ENCODE measurements around the gene OBSCN.
A peak's percentile ranks its signal among the peaks of the same experiment; 100 is the strongest.

Gene OBSCN

DNA sequence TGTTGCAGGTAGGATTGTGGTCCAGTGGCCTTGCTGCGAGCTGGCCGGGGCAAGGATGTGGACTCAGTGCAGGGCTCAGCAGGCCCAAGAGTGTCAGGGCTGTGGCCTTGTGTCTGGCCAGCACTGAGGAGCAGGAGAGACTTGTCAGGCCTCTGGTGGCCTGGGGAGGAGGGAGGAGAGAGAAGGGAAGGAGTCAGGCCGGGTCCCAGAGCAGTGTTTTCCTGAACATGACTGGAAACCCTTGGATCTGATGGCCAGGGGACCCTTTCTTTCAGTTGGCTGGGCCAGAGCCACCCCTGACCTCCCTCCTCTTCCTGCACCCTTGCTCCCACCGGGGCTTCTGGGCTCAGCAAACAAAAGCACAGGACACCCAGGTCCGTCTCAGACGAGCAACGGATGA, 37.2 kb upstream of the OBSCN start:
- DNase-seq (ENCODE audit: low spot score) = no peak

GRCh38 chr1:228171221-228171891, 36.5 kb upstream of the OBSCN start:
- DNase-seq (ENCODE audit: low spot score) = no peak

GRCh38 chr1:228172591-228173527, 35.0 kb upstream of the OBSCN start:
- DNase-seq (ENCODE audit: low spot score) = no peak

- peak; percentile 24 for DNase-seq (ENCODE audit: low spot score)
Observed at GRCh38 chr1:228173528-228174481, 34.0 kb upstream of the OBSCN start.

- DNase-seq (ENCODE audit: low spot score) = peak; percentile 27
Observed at GRCh38 chr1:228174482-228175315, 33.1 kb upstream of the OBSCN start.

DNA sequence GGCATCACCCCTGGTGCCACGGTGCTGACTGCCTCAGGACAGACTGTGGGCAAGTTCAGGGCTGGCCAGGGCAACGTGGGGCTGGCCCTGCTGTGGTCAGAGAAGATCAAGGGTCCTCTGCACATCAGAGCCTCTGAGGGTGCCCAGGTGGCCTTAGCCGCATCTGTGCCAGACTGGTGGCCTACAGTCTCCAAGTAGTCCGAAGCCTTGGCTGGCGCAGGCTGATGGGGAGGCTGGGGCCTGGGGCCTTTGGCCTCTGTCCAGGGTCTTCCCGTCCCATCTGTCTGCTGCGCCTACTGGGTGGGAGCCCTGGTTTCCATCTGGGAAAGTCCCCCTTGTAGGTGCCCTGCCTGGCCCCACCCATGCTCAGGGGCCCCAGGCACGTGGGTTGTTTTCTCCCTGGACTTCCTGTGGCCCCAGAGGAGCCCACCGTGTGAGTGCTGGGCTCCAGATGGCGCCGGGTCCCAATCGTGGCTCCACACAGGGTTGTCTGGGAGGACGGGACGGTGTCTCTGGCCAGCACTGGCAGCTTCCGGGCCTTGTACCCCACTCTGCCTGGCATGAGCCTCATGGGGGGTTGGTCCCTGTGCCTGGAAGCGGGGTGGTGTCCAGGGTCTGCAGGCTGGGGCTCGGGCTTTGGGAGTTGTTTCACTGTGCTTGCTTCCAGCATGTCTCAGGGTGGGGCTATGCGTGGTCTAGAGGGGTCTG, 32.4 kb upstream of the OBSCN start:
- no peak for DNase-seq (ENCODE audit: low spot score)

DNA sequence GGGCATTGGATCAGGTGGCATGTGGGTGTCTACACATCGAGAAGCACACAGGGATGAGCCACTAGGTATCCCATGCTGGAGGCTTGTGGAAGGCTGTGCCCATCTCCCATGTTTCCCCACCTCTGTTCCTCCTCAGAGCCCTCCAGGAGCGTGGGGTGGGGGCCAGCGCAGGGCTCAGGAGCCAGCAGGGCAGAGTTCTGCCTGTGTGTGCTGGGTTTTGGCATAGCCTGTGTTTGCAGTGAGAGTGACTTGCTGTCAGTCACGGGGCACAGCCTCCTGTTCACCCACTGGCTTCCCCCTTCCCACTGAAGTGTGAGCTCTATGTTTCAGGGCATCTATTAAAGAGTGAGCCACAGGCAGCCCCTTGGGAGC, 31.8 kb upstream of the OBSCN start:
- no peak for DNase-seq (ENCODE audit: low spot score)

DNA sequence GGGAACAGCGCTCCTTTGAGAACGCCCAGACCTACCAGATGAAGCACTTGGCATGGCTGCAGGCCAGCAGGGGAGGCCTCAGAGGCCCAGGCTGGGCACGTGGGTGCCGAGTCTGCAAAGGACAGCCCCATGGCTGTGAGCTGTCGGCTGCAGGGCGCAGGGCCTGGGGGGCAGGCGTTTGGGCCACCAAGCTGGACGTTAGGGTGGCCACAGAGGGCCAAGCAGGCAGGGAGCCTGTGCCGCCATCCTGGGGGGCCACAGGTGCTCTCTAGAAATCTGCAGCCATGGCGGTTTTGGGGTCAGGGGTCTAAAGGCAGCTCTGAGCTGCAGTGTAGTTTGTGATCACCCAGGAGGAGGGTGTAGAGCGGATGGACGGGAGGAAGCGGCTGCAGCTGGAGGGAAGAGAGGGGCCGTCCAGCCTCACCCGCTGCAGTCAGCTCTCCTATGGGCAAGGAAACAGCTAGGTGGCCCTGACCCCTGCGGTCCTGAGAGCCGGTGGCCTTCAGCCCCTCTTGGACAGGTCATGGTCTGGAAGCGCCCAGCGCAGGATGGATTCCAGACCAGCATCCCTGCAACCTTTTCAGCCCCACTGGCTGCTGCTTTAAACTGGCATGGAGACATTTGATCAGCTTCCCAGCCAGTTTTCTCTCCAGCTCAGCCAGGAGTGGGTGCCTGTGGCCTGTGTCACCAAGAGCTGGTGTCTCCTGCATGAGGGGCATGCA, 31.2 kb upstream of the OBSCN start:
- no peak for DNase-seq (ENCODE audit: low spot score)

- no peak for DNase-seq (ENCODE audit: low spot score)
Observed at GRCh38 chr1:228177183-228177475, 30.7 kb upstream of the OBSCN start.

DNA sequence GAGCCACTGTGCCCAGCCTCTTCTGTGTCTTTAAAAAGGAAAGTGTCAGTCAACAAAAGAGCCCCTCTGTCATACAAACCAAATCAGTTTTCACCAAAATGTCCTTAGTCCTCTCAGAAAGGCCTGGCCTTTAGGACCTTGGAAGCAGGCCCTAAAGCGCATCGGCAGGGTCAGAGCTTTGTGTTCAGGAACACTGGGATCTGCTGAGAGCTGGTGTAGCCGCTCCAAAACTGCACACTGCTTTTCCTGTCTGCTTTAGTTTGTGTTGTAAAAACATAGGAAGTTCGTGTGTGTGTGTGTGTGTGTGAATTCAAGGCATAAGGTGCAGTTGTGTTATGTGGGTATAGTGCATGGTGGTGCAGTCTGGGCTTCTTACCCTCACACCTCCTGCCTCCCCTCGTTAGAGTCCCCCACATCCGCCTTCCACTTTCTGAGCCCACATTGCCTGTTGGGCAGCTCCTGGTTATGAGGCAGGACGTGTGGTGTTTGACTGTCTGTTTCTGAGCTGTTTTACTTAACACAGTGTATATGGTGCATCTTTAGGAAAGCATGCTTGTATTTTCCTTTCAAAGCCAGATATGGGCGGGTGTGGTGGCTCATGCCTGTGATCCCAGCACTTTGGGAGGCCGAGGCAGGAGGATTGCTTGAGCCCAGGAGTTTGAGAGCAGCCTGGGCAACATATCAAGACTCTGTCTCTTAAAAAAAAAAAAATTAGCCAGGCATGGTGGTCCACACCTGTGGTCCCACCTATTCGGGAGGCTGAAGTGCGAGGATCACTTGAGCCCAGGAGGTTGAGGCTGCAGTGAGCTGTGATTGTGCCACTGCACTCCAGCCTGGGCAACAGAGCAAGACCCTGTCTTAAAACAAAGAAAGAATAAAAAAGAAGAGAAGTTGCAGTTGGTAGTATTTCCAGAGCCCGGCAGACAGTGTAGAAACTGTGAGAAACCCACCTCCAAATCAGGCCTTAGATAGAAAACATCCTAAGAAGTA, 29.8 kb upstream of the OBSCN start:
- no peak for DNase-seq (ENCODE audit: low spot score)

GRCh38 chr1:228178737-228179684, 28.8 kb upstream of the OBSCN start:
- no peak for DNase-seq (ENCODE audit: low spot score)

DNA sequence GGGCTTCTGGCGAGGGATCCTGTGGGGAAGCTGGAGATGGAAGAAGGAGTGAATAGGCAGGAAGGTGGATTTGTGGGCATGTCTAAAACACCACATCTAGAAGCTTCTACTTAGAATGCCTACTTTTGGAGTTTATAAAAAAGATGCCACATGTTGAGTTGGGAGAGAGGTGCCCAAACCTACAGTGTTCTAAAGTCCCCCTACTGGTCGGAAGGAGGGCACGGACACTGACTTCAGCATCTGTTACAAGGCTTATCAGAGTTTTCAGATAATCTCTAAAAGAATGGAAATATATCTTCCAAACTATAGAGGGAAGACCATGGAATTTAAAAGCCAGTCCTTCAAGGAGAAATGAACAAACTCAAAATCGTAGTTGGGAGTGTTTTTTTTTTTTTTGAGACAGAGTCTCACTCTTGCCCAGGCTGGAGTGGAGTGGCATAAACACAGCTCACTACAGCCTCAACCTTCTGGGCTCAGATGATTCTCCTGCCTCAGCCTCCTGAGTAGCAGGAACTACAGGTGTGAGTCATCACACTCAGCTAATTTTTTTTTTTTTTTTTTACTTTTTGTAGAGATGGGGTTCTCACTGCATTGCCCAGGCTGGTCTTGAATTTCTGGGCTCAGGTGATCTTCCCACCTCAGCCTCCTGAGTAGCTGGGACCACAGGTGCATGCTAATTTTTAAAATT, 27.4 kb upstream of the OBSCN start:
- no peak for DNase-seq (ENCODE audit: low spot score)

- no peak for DNase-seq (ENCODE audit: low spot score)
Observed at GRCh38 chr1:228180959-228181644, 26.7 kb upstream of the OBSCN start.

- DNase-seq (ENCODE audit: low spot score) = no peak
Observed at GRCh38 chr1:228181645-228182034, 26.2 kb upstream of the OBSCN start.

- no peak for DNase-seq (ENCODE audit: low spot score)
Observed at GRCh38 chr1:228182296-228183030, 25.4 kb upstream of the OBSCN start.

- DNase-seq (ENCODE audit: low spot score) = no peak
Observed at GRCh38 chr1:228184152-228184551, 23.7 kb upstream of the OBSCN start.

Data from GM03348 (cell line).